Measurements from ENCODE around the gene PLAAT1.

The PLAAT1 gene

DNA sequence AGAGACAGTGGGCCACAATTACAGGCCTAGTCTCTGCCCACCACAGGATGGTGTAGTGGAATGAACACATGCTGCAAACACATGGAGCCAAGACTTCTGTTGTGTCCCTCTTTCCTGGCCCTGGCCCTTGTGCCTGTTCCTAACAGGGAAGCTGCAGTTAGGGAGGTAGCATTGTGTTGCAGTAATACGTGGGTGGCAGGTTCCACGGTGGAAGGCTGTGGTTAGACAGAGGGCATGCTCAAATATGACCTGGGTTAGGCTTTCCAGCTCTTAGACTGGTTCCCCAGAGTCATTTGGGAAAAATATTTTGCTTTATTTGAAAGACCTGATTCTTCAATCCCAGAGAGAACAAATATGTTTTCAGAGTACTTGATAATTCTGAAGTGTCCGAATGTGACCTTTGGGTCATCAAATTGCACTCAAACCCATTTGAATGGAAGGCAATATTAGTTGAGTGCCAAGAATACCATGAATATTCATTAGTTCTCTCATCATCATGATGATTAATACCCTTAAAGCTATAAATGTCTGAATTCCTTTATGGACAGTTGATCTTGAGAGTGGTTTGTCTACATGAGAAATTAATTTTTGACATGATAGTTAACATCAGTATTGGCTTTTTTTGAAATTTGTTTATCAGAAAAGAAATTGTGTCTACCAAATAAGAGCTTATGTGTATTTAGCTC, 28.5 kb downstream of the PLAAT1 start:
- H3K9ac ChIP-seq (ENCODE audit: low read length) = no peak overlapping the region
- H3K27ac ChIP-seq (ENCODE audit: low read depth, low read length) = no peak overlapping the region
- H3K4me3 ChIP-seq (ENCODE audit: low read length) = no peak overlapping the region

DNA sequence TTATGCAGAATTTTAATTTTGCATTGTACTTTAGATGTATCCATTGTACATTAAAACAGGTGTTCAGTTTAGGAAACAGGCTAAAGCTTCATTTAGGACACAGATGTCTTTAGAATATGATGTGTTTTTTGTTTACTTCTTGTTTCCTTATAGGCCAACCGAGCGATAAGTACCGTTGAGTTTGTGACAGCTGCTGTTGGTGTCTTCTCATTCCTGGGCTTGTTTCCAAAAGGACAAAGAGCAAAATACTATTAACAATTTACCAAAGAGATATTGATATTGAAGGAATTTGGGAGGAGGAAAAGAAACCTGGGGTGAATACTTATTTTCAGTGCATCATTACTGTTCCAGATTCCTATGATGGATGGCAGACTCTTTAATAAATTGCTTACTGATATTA, 29.4 kb downstream of the PLAAT1 start:
- Histone ChIP-seq H3K36me3 (ENCODE audit: control insufficient read depth, insufficient read depth, low read length) (no peaks in the 10 kb centered on the region), H3K9ac (ENCODE audit: low read length) (no peak overlapping the region), H3K4me3 (ENCODE audit: low read length) (no peak overlapping the region), H3K4me1 (ENCODE audit: control insufficient read depth, insufficient read depth, low read length) (no peaks in the 10 kb centered on the region), H3K27ac (ENCODE audit: low read depth, low read length) (no peak overlapping the region), H3K27me3 (ENCODE audit: control insufficient read depth, insufficient read depth, low read length) (no peaks in the 10 kb centered on the region)

More for the DNA sequence above, 28.5 kb downstream of the PLAAT1 start:
- no peaks in the 10 kb centered on the region for H3K36me3 ChIP-seq (ENCODE audit: control insufficient read depth, insufficient read depth, low read length)
- H3K27me3 ChIP-seq (ENCODE audit: control insufficient read depth, insufficient read depth, low read length) = no peaks in the 10 kb centered on the region
- no peaks in the 10 kb centered on the region for H3K4me1 ChIP-seq (ENCODE audit: control insufficient read depth, insufficient read depth, low read length)

DNA sequence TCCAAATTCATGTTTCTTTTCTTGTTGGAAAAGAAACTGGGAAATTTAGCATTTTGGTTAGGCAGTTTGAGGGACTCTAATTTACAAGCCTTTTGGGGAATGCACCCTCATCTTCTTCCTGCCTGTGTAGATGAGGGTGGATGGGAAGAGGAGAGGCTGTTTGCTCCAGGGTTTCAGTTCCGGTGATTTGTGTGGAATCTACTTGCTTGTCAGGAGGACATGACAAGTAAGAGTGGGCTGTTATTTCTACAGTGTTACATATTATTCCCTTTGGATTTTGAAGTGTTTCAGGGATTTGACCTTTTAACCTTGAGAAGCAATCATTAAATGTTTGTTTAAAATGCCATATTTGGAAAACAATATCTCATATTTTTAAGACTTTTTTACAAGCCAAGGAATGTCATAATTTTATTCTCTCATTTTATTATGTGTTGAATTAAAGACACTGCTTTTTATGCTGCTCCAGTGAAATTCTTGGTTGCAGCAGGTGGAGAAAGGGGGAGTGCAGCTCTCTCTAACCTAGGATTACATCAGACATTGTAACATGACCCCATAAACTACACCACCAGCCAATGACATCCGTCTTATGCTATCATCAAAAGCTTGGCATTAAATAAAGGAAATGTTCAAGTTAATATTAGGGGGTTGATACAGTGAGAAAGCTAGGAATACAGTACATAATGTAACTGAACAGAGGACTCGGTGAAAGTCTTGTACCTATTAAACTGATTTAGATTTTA, 30.2 kb downstream of the PLAAT1 start:
- H3K4me1 ChIP-seq (ENCODE audit: control insufficient read depth, insufficient read depth, low read length) = no peaks in the 10 kb centered on the region
- no peak overlapping the region for H3K27ac ChIP-seq (ENCODE audit: low read depth, low read length)

DNA sequence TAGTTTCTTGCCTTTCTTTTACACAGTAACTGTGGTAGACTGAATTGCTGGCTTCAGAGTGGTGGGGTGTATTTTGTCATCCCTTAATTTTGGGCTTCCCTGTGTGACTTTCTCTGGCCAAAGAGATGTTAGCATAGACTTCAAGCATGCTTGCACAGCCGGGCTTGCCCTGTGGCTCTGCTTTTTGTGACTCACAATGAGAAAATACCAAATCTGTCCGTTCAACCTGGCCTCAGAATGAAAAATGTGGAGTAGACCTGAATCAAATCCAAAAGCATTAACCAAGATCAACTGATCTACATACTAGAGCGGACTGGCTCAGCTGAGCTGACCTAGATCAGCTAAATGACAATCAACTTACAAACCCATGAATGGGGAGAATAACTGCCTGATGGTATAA, 51.4 kb downstream of the PLAAT1 start:
- Histone ChIP-seq H3K4me1 (ENCODE audit: control insufficient read depth, insufficient read depth, low read length) (no peaks in the 10 kb centered on the region), H3K27ac (ENCODE audit: low read depth, low read length) (no peak overlapping the region), H3K27me3 (ENCODE audit: control insufficient read depth, insufficient read depth, low read length) (no peaks in the 10 kb centered on the region), H3K36me3 (ENCODE audit: control insufficient read depth, insufficient read depth, low read length) (no peaks in the 10 kb centered on the region), H3K4me3 (ENCODE audit: low read length) (no peak overlapping the region), H3K9ac (ENCODE audit: low read length) (no peak overlapping the region)

More for the DNA sequence above, 30.2 kb downstream of the PLAAT1 start:
- H3K36me3 ChIP-seq (ENCODE audit: control insufficient read depth, insufficient read depth, low read length) = no peaks in the 10 kb centered on the region
- H3K4me3 ChIP-seq (ENCODE audit: low read length) = no peak overlapping the region
- no peak overlapping the region for H3K9ac ChIP-seq (ENCODE audit: low read length)
- no peaks in the 10 kb centered on the region for H3K27me3 ChIP-seq (ENCODE audit: control insufficient read depth, insufficient read depth, low read length)

DNA sequence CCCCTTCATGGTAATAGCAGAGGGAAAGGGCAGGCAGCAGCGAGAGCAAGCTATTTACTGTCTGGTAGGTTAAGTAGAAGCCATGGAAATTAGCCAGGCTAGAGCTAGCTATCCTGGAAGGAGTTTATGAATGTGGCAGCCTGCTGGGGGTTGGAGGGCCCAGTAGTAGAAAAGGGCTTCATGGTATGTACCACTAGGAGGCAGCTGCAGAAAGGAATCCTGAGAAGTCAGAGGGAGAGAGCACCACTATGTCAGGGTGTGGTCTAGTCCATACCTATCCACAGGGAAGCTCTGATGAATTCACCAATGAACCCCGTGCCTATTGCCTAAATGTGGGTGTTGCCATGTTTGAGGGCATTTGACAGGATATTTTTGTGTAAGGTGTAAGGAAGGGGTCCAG, 55.0 kb downstream of the PLAAT1 start:
- no peaks in the 10 kb centered on the region for H3K36me3 ChIP-seq (ENCODE audit: control insufficient read depth, insufficient read depth, low read length)
- H3K27ac ChIP-seq (ENCODE audit: low read depth, low read length) = no peak overlapping the region
- H3K4me3 ChIP-seq (ENCODE audit: low read length) = no peak overlapping the region
- H3K27me3 ChIP-seq (ENCODE audit: control insufficient read depth, insufficient read depth, low read length) = no peaks in the 10 kb centered on the region
- H3K9ac ChIP-seq (ENCODE audit: low read length) = no peak overlapping the region
- no peaks in the 10 kb centered on the region for H3K4me1 ChIP-seq (ENCODE audit: control insufficient read depth, insufficient read depth, low read length)

DNA sequence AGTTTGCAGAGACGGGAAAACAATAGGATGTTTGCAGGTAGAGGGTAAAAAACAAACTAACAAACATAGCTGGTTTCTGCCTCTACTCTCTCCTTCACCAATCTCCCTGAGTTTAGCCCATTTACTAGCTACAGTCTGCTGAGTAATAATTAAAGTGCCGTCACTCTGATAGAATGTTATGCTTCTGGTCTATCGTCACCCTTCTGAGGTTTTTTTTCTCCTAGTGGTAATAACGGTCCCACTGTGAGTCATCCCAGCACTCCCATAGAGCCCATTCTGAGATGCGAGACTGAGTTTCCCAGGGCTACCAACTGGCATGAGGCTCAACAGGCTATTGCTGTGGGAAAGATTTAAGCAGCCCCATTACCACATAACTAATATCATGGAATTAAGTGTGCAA, 56.4 kb downstream of the PLAAT1 start:
- H3K9ac ChIP-seq (ENCODE audit: low read length) = no peak overlapping the region
- H3K36me3 ChIP-seq (ENCODE audit: control insufficient read depth, insufficient read depth, low read length) = no peaks in the 10 kb centered on the region
- H3K4me3 ChIP-seq (ENCODE audit: low read length) = no peak overlapping the region
- no peak overlapping the region for H3K27ac ChIP-seq (ENCODE audit: low read depth, low read length)
- no peaks in the 10 kb centered on the region for H3K27me3 ChIP-seq (ENCODE audit: control insufficient read depth, insufficient read depth, low read length)
- H3K4me1 ChIP-seq (ENCODE audit: control insufficient read depth, insufficient read depth, low read length) = no peaks in the 10 kb centered on the region

DNA sequence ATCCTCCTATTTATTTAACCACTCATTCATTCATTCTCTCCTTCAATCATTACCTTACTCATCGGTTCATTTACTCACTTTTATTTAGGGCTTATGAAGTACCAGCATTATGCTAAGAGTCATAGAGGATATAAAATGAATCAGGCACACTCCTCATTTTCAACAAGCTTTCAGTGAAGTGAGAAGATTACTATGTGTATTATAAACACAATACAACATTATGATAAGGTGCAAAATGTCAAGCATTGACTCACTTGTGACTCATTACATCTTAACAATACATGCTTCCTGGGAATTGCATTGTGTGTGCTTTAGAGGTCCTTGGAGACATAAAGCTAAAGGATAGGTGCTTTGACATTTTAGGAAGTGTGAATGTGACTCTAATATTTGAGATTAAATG, 60.4 kb downstream of the PLAAT1 start:
- Histone ChIP-seq H3K27me3 (ENCODE audit: control insufficient read depth, insufficient read depth, low read length) (no peaks in the 10 kb centered on the region), H3K4me3 (ENCODE audit: low read length) (no peak overlapping the region), H3K4me1 (ENCODE audit: control insufficient read depth, insufficient read depth, low read length) (no peaks in the 10 kb centered on the region)

DNA sequence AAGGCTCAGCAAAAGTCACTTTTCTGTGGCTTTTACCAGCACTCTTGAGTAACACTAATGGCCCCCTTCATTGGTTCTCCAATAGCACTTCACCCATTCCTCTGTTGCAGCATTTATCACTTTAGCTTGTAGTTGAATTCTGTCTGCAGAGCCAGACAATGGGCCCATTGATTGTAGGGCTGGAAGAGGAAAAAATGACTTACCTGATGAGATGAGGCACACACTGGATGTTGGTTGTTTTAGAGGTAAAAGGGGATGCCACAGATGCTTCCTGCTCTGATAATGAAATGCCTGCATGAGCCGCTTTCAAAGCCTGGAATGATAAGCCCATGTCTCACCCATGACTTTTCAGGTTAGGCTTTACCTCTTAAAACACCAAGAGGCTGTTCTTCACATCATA, 64.3 kb downstream of the PLAAT1 start:
- no peaks in the 10 kb centered on the region for H3K4me1 ChIP-seq (ENCODE audit: control insufficient read depth, insufficient read depth, low read length)
- H3K9ac ChIP-seq (ENCODE audit: low read length) = no peak overlapping the region
- H3K27me3 ChIP-seq (ENCODE audit: control insufficient read depth, insufficient read depth, low read length) = no peaks in the 10 kb centered on the region
- no peak overlapping the region for H3K27ac ChIP-seq (ENCODE audit: low read depth, low read length)
- no peaks in the 10 kb centered on the region for H3K36me3 ChIP-seq (ENCODE audit: control insufficient read depth, insufficient read depth, low read length)
- H3K4me3 ChIP-seq (ENCODE audit: low read length) = no peak overlapping the region

More for the DNA sequence above, 60.4 kb downstream of the PLAAT1 start:
- Histone ChIP-seq H3K36me3 (ENCODE audit: control insufficient read depth, insufficient read depth, low read length) (no peaks in the 10 kb centered on the region), H3K27ac (ENCODE audit: low read depth, low read length) (no peak overlapping the region), H3K9ac (ENCODE audit: low read length) (no peak overlapping the region)

DNA sequence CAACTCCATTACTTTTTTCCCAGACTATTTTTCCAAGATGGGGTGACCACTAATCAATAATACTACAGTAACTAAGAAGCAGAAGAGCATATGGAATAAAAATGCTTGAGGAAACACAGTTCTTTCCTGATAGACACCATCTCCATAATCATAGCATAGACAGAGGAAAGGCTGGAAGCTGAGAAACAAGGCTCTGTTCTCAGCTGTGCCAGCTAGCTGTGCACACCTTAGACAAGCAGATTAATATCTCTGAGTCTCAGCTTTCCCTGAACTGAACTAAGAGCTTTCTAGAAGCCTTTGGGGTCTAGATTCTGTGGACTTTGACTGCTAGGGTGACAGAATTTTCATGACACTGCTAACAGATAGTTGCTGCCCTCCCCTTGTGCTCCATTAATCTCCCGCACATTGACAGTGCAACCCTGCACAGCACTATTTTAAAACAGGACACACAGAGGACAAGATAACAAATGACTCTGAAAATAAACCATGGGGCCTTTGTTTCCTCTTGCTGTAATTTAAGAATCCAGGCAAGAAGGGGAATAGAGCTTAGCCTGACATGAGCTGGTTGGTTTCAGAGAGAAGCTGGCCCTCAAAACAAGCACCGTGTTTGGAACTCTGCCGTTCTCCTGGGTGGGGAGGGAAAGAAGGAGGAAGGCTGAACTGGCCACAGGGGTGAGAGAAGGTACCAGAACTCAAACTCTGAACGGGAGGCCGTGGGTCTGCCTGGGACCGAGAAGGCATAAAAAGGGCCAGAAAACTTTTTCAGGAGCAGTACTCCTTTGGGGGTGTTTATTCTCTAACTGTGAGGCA, 70.1 kb downstream of the PLAAT1 start:
- H3K27ac ChIP-seq (ENCODE audit: low read depth, low read length) = no peak overlapping the region
- no peaks in the 10 kb centered on the region for H3K4me1 ChIP-seq (ENCODE audit: control insufficient read depth, insufficient read depth, low read length)
- H3K9ac ChIP-seq (ENCODE audit: low read length) = no peak overlapping the region
- no peaks in the 10 kb centered on the region for H3K36me3 ChIP-seq (ENCODE audit: control insufficient read depth, insufficient read depth, low read length)
- no peak overlapping the region for H3K4me3 ChIP-seq (ENCODE audit: low read length)
- no peaks in the 10 kb centered on the region for H3K27me3 ChIP-seq (ENCODE audit: control insufficient read depth, insufficient read depth, low read length)

DNA sequence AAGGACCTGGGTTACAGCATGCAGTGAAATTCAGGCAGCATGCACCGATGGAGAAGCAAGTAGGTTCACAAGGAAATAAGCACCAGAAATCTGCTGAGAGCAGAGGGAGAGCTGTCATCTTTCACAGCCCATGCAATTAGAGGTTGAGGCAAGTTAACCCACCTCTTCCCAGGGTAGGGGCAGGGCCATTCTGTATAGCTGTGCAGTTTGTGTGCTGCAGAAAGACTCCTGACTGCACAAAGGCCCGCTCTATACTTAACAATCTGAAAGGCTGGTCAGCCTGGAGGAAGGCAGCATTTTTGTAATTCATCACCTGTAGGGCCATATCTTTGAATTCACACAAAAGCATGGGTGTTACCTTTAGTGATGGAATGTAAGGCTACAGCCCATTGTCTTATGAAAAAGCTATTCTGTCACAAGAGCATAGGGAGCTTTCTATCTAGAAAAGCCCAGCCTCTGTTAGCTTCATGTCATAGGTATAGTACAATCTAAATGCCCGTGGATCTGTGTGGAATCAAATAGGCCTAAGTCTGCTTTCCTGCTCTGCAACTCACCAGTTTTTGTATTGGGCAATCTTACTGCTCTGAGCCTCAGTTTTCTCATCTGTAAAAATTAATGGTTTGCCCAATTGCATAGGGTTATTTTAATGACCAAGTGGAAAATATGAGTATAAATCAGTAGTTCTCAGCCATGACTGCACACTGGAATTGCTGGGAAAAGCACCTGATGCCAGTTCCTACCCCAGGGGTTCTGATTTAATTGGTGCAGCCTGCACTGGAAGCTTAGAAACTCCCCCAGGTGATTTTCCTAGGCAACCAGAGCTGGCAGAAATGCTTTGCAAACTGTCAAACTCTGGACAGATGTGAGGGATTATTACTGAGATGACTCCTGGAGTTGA, 72.3 kb downstream of the PLAAT1 start:
- Histone ChIP-seq H3K36me3 (ENCODE audit: control insufficient read depth, insufficient read depth, low read length) (no peaks in the 10 kb centered on the region), H3K27ac (ENCODE audit: low read depth, low read length) (no peak overlapping the region), H3K4me3 (ENCODE audit: low read length) (no peak overlapping the region), H3K27me3 (ENCODE audit: control insufficient read depth, insufficient read depth, low read length) (no peaks in the 10 kb centered on the region), H3K9ac (ENCODE audit: low read length) (no peak overlapping the region), H3K4me1 (ENCODE audit: control insufficient read depth, insufficient read depth, low read length) (no peaks in the 10 kb centered on the region)

DNA sequence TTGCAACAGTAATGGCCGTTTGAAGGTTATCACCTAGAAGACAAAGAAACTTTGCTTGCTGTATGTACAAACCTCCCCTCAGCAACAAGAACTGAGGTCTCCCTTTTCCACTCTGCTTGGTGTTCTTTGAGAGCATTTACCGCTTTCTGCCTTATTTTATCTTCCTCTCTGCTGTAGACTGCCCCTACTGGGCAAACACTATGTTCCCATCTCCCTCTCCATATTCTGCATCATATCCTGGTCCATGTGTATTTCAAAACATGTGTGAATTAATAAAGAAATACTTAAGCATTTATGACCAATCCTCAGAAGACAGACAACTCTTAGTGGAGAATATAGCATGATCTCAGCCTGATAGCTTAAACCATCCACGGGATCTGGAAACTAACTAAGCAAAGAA, 73.1 kb downstream of the PLAAT1 start:
- Histone ChIP-seq H3K4me3 (ENCODE audit: low read length) (no peak overlapping the region), H3K27me3 (ENCODE audit: control insufficient read depth, insufficient read depth, low read length) (no peaks in the 10 kb centered on the region), H3K4me1 (ENCODE audit: control insufficient read depth, insufficient read depth, low read length) (no peaks in the 10 kb centered on the region), H3K36me3 (ENCODE audit: control insufficient read depth, insufficient read depth, low read length) (no peaks in the 10 kb centered on the region), H3K27ac (ENCODE audit: low read depth, low read length) (no peak overlapping the region), H3K9ac (ENCODE audit: low read length) (no peak overlapping the region)
